ENCODE results near the gene SLCO3A1.

SLCO3A1 gene

GRCh38 chr15:91973481-91973880 lies 120.0 kb downstream of the SLCO3A1 start:
- peak in 1 of 2 donors; percentile 11 for DNase-seq

GRCh38 chr15:91974321-91974720 lies 120.8 kb downstream of the SLCO3A1 start:
- DNase-seq, result no peak

GRCh38 chr15:91975241-91975978 lies 121.9 kb downstream of the SLCO3A1 start:
- DNase-seq, result no peak

- DNase-seq, result no peak
Observed at GRCh38 chr15:91976966-91977365, 123.5 kb downstream of the SLCO3A1 start.

- DNase-seq, result no peak
Observed at GRCh38 chr15:91980502-91981267, 127.2 kb downstream of the SLCO3A1 start.

- no peak for DNase-seq
Observed at GRCh38 chr15:91981821-91982800, 128.6 kb downstream of the SLCO3A1 start.

GRCh38 chr15:91983729-91984340 lies 130.3 kb downstream of the SLCO3A1 start:
- DNase-seq, result no peak

GRCh38 chr15:91985297-91985696 lies 131.8 kb downstream of the SLCO3A1 start:
- no peak for DNase-seq

GRCh38 chr15:91988071-91988470 lies 134.6 kb downstream of the SLCO3A1 start:
- DNase-seq, result no peak

- no peak for DNase-seq
Observed at GRCh38 chr15:91988655-91989054, 135.1 kb downstream of the SLCO3A1 start.

GRCh38 chr15:91989821-91990220 lies 136.3 kb downstream of the SLCO3A1 start:
- DNase-seq, result no peak

- no peak for DNase-seq
Observed at GRCh38 chr15:91992945-91993344, 139.4 kb downstream of the SLCO3A1 start.

- no peak for DNase-seq
Observed at GRCh38 chr15:91995146-91995545, 141.6 kb downstream of the SLCO3A1 start.

- DNase-seq, result no peak
Observed at GRCh38 chr15:91997163-91997562, 143.7 kb downstream of the SLCO3A1 start.

GRCh38 chr15:92000709-92001108 lies 147.2 kb downstream of the SLCO3A1 start:
- DNase-seq, result no peak

GRCh38 chr15:92001307-92001706 lies 147.8 kb downstream of the SLCO3A1 start:
- no peak for DNase-seq

- no peak for DNase-seq
Observed at GRCh38 chr15:92002666-92003065, 149.2 kb downstream of the SLCO3A1 start.

GRCh38 chr15:92003515-92004067 lies 150.1 kb downstream of the SLCO3A1 start:
- DNase-seq, result no peak

- DNase-seq, result no peak
Observed at GRCh38 chr15:92005154-92005553, 151.6 kb downstream of the SLCO3A1 start.

GRCh38 chr15:92006186-92007028 lies 152.9 kb downstream of the SLCO3A1 start:
- DNase-seq, result no peak

- no peak for DNase-seq
Observed at GRCh38 chr15:92009162-92009561, 155.7 kb downstream of the SLCO3A1 start.

Data from hippocampal formation (tissue), 2 donors.